HG03575 (cell line): Measurements from ENCODE around the gene DNAH2.

ENCODE experiments used
- ATAC-seq: cut with Tn5 transposase; IDR thresholded peaks from one replicate; pipeline ENCODE4 v1.9.1; 2021; ENCODE audit not compliant: unreplicated experiment, insufficient number of reproducible peaks, low FRiP score; ENCODE audit errors: extremely low read depth

DNAH2 gene

DNA sequence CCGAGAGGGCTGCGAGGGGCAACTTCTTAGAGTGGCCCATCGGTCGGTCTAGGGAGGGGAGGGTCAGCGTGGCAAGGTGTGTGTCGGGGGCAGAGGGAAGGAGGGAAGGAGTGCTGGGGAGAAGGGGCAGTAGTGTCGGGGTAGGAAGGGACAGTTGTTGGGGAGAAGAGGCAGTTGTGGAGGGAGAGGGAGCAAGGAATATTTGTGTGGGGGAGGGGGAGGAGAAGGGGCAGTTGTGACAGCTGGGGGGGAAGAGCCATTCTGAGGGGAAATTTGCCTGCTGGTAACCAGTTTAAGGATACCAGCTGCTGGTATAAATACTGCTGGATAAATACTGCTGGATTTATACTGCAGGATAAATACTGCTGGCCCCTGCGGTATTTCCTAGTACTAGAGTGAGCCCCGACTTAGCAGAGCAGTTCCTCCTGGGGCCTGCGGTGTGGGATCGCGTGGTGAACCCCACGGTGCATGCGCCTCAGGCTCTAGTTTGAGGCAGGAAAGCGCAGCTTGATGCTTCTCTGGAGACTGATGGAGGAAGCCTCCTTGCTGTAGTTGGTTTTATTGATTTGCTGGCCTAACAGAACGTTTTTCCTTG, 309 bp downstream of the DNAH2 start:
- no peak for ATAC-seq

DNA sequence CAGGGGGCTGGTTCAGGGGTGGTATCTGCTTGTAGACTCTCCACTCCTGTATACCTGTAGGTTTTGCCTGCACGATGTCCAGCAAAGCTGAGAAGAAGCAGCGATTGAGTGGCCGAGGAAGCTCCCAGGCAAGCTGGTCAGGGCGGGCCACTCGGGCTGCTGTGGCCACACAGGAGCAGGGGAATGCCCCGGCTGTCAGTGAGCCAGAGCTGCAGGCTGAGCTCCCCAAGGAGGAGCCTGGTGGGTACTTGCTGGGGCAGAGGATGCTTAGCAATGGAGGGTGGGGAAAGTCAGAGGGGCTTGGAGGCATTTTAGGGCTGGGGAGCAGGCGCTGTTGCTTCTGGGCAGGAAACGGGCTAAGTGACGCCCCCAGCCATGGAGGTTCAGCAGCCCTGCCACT, 2.1 kb downstream of the DNAH2 start:
- no peak for ATAC-seq

DNA sequence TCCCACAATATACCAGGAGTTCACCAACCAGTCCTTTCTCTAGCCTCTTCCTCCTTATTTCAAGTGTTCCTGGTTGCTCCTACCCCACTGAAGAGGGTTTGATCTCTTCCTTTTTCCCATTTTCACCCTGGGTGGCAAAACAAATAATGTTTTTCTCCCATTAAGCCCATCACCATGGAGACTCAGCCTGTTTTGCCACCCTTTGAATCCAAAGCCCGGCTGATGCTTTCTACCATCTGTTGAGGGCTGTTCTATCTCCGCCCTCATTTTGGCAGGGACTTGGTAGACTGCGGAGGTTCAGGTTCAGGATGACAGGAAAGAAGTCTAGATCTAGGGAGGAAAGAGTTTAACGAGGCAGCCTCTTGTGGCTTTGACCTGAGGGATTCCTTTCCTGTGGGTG, 2.6 kb downstream of the DNAH2 start:
- no peak for ATAC-seq

DNA sequence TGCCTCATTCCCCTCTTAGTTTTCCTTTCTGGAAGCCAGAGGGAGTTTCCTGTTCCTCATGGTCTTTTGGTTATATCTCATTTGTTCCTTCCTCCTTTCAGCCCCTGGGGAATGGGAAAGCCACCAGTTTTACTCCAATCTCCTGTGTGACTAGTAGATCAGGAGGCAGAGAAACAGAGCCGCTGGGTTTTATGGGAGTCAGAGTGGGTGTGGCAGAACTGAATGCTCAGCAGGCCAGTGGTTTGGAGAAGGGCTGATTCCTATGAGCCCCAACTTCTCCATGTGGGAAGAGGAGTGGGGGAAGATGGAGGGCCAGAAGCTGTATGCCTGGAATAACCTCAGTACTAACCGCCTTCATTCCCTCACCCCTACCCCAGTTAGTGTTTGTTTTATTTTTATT, 4.1 kb downstream of the DNAH2 start:
- ATAC-seq = no peak

DNA sequence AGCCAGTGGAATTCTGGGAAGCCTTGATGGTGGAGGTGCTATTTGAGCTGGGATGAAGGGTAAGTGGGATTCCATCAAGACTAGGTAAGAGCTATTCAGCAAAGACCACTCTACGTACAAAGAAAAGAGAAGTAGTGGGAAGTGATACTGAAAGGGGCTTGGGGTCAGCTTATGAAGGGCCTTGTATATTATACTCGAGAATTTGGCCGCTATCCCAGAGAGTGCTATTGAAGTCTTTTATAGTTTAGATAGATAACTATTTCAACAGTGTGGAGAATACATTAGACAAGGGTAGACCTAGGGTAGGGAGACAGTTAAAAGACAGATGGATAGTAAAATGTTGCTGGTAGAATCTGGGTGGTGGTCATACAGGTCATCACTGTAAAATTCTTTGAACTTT, 10.3 kb downstream of the DNAH2 start:
- ATAC-seq = no peak

DNA sequence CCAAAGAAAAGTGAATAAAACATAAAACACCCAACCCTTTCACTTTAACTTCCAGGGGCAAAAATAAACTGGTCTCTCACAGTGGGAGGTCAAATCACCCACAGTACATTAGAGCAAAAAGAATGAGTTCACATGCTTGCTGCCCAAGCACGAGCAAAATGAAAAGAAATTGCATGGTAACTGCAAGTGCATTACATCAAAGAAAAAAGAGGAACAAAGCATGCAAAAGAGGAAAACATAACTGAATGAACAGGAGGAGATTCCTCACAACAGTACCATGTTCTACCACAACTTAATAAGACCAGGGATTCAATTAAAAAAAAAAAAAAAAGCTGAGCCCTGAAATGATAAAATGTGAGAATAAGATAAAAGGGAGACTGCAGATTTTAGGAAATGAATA, 12.3 kb downstream of the DNAH2 start:
- no peak for ATAC-seq

DNA sequence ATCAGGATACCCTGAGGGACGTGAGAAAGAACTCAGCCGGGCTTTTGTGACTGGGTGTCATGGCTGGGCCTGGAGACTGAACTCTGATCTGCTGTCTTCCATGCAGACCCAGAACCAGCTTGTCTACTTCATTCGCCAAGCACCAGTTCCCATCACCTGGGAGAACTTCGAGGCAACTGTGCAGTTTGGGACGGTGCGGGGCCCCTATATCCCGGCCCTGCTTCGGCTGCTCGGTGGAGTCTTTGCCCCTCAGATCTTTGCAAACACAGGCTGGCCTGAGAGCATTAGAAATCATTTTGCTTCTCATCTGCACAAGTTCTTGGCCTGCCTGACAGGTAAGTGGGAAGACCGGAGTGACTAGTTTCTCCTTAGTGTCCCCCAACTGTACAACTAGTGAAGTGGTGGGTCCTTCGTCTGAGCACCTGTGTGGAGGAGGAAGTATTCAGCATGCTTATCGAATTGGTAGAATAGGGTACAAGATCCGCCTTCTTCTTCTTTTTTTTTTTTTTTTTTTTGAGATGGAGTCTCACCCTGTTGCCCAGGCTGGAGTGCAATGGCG, 15.5 kb downstream of the DNAH2 start:
- no peak for ATAC-seq

DNA sequence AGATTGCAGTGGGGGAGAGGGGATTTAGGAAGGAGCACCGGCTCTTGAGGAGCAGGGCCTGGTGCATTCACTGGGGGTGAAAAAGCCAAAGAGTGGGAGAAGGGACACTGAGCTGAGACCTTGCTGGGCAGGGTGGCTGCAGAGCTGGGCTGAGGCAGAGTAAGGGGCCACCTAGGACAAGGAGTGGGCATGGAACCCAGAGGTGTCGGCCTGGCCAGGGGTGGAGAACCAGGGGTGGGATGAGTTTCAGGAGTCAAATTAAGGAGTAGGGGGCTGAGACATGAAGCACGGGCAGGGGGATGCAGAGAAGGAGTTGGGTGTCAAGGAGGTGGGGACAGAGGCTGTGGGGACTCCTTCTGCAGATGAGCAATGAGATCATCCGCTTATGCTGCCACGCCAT, 20.1 kb downstream of the DNAH2 start:
- ATAC-seq = no peak

DNA sequence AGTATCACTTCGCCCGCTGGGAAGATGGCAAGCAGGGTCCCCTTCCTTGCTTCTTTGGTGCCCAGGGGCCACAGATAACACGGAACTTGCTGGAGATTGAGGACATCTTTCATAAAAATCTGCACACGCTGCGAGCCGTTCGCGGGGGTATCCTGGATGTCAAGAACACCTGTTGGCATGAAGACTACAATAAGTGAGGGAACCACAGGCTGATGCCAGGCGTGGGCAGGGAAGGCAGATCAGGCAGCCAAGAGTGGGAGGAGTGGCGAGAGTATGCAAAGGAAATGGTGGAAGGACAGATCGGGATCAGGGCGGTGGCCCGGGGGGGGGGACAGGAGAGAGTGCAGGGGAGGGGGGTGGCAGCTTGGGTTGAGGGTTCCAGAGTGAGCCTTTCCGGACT, 22.2 kb downstream of the DNAH2 start:
- no peak for ATAC-seq

DNA sequence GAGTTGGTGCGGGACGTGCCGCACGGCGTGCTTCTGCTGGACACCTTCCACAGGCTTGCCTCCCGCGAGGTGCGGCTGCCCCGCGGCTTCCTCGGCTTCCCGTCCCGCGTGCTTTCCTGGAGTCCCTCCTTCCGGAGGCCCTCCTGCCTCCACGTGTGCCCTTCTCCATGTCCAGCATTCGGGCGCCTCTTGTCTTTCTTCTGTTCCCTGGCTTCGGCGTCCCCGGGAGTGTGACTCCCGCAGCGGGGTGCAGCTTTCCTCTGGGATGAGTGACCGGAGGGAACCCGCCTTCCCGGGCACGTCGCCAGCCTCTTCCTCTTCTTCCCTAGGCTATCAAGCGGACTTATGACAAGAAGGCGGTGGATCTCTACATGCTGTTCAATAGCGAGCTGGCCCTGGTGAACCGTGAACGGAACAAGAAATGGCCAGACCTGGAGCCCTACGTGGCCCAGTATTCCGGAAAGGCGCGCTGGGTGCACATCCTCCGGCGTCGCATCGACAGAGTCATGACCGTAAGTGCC, 23.0 kb downstream of the DNAH2 start:
- no peak for ATAC-seq

DNA sequence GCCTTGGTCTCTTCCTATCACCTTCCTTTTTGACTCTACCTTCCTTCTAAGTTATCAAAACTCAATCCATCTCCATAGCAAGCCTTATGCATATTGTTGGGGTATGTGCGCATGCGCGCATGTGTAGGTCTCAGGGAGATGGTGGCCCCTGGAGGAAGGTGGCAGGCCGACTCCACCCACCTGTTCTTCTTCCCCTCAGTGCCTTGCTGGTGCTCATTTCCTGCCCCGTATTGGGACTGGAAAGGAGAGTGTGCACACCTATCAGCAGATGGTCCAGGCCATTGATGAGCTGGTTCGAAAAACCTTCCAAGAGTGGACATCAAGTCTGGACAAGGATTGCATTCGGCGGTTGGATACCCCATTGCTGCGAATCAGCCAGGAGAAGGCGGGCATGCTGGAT, 25.2 kb downstream of the DNAH2 start:
- ATAC-seq = no peak

DNA sequence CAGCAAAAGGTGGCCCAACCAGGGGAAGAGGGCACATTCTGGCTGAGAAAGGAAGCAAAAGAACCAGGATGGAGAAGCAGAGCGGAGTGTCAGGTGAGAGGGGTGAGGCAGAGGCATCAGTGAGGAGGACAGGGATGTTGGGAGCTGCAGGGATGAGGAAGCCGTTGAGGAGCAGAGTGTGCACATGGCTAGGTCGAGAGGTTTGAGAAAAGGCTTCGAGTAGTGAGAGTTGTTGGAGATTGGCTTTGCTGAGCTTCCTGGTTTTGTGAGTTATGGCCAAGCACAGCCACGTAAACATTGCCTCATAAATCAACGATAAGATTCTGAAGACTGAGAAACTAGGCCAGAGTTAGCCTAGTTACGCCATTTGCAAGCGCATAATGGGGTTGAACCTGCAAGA, 26.9 kb downstream of the DNAH2 start:
- ATAC-seq = no peak

DNA sequence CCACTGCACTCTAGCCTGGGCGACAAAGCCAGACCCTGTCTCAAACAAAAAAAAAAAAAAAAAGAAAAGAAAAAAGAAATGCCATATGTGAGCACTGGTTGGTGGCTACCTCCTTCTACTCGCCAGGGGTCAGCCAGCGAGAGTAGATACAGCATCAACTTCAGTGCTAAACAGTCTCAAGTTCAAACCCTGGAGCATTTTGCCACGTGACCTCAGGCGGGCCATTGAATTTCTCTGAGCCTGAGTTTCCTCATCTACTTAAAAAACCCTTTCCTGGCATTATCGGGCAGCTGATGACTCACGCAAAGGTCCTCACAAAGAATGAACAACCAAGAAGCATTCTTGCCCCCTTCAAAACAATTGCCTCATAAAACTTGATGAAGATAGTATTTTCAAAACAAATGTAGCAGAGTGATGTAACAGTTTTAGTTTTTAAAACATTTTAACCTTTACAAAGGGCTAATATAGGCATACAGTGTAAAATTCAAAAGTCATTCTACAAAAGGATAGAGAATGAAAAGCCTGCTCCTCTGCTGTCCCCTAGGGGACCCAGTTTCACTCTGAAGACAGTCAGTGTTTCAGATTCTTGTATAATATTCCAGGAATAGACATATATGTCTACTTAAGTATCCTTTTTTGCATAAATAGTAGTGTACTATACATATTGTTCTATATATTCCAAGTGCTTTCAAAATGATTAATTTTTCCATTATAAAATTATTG, 28.4 kb downstream of the DNAH2 start:
- no peak for ATAC-seq

DNA sequence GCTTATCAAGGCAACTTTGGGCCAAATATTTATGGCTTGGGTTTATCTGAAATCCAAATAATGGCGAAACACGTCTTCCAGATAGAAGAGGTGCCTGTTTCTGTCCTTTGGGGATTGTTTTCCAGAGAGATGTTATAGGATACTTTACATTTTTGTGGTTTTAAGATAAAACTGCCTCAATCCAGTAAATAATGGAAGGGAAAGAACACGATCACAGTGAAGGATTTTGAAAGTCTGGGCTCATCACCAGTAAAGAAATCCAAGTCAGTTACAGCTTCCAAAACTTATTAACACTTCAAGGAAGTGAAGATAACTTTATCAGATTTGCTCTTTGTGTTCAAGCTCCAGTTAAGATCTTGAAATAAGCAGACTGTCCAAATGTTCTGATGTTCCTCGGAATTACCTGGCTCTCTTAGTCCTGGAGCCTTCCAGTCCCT, 30.1 kb downstream of the DNAH2 start:
- no peak for ATAC-seq

DNA sequence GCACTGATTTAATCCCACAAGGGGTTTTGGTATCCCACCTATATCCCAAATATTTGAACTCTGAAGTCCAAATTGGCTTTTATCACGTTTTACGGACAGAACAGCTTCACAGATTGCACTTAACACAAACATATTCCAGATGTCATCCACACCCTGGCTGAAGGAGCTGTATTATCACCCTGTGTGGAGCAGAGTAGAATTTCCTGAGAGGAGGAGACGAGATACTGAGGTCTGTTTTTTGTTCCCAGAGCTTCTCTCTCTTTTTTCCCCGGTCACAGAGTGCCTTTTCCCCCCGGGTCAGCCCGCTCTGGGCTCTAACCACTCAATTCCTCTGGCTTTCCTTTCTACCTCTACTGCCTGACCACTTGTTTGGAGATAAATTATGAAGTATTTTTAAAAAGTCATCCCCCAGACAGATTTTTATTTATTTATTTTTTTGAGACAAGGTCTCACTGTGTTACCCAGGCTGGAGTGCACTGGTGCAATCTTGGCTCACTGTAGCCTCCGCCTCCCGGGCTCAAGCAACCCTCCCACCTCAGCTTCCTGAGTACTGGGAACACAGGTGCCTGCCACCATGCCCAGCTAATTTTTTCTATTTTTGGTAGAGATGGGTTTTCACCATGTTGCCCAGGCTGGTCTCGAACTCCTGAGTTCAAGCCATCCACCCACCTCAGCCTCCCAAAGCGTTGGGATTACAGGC, 30.7 kb downstream of the DNAH2 start:
- no peak for ATAC-seq

DNA sequence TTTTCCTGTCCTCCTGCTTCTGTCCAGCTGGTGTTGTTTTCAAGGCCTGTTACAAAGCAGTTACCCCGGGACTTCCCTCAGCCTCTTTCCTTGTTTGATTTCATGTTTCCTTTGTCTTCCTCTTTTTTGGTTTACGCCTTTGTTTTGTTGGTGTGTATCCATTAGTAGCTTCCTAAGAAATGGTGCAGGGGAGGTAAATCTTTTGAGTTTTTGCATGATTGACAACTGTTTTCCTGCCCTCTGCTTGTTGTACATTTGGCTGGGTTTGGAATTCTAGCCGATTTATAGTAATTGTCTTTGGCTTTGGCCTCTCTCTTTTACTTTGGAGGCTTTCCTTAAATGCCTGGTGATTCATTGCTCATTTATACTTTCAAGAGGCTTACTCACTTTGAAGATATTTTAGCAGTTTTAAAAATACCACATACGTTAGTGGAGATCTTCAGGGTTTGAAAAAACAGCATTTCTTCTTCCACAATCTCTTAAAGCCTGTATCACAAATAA, 32.8 kb downstream of the DNAH2 start:
- ATAC-seq = no peak

DNA sequence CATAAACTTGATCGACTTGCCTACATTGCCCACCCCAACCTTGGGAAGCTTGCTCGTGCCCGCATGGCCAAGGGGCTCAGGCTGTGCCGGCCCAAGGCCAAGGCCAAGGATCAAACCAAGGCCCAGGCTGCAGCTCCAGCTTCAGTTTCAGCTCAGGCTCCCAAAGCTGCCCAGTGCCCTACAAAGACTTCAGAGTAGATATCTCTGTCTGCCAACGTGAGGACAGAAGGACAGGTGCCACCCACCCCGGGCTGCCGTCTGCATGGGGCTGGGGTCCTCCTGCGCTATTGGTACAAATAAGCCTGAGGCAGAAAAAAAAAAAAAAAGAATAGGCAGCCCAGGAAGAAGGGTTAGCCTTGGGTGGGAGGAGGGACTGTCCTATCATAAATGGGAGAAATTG, 37.1 kb downstream of the DNAH2 start:
- no peak for ATAC-seq

DNA sequence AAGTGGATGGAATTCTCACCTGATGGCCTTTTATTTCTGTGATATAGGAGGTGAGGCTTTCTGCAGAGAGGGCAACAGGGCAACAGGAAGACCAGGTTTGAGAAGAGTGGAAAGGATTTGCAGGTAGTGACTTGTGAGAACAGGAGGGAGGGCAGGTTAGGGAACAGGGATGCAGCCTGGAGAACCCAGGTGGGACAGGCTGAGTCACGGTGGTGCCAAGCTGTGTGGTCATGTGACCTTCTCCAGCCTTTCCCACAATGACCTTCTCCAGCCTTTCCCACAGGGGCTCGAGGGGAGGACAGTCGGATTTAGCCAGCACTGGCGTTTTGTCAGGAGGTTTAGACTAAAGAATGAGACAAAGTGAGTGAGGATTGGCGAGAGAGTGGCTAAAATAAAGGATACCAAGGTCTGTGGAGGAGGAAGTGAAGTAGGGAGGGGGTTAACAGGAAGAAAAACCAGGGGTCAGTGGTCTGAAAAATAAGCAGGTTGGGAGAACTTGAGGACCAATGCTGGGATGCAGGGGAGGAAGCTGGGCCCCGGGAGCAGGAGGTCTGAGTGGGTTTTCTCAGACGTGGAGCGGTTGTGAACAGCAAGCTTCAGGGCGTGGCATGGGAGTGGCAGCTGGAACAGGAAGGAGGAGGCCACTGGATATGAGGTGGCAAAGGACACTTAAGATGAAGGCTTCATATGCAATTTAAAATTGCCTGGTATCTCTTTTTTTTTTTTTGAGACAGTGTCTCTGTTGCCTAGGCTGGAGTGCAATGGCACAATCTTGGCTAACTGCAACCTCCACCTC, 37.7 kb downstream of the DNAH2 start:
- no peak for ATAC-seq

DNA sequence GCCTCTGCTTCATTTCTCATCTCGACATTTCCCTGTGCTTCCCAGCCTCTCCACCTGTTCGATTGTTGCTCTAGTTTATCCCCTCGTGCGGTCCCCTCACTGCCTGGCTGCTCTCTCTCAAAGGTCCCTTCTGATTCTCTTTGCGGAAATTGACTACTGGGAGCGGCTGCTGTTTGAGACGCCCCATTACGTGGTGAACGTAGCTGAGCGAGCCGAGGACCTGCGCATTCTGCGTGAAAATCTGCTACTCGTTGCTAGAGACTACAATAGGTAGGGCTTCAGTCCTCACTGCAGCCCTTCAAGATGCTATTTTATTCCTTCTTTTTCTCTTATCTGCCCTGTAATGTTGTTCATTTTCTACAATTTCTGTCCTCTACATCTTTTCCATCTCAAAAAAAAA, 39.4 kb downstream of the DNAH2 start:
- no peak for ATAC-seq
